GM21515 (cell line): ENCODE measurements around the gene SYT17.

ENCODE experiments used
- ATAC-seq: cut with Tn5 transposase; IDR thresholded peaks from one replicate; pipeline ENCODE4 v1.9.1; 2021; ENCODE audit not compliant: unreplicated experiment

The SYT17 gene

DNA sequence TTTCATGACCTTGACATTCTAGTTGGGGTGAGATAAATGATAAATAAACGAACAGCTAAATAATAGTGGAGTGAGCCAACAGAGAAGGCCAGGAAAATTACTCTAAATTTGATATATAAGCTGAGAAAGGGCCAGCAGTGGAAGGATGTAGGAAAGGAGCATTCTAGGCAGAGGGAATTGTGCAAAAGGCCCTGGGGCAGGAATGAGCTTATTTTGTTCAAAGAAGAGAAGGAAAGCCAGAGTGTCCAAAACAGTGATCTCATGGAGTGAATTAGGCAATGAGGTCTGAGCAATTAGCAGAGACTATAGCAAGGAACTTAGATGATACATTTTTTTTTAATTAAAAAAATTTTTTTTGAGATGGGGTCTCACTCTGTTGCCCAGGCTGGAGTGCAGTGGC, 74.1 kb downstream of the SYT17 start:
- ATAC-seq: no peak

DNA sequence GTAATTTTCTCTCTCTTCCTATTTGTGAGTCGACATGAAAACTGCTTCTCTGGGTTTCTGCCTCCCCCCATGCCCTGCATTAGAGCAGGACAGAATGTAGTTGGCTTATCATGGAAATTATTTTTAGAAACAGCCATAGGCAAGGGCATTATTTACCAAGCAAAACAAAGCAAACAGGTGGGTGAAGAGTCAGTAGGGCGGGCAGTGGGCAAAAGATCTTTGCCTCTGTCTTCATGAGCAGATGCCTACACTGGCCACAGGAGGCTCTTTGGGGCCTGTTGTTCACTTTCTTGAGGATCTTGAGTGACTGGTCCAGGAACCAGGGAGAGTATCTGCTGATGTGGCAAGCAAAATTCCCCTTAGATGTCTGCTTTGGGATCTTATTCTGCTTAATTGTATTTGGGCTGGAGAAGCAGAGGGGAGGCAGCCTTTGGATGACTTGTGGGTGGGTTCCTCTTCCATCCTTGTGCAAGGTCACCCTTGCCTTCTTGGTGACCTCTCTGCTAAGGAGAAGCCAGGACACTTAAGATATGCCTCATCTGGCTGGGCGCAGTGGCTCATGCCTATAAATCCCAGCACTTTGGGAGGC, 75.0 kb downstream of the SYT17 start:
- no peak for ATAC-seq

DNA sequence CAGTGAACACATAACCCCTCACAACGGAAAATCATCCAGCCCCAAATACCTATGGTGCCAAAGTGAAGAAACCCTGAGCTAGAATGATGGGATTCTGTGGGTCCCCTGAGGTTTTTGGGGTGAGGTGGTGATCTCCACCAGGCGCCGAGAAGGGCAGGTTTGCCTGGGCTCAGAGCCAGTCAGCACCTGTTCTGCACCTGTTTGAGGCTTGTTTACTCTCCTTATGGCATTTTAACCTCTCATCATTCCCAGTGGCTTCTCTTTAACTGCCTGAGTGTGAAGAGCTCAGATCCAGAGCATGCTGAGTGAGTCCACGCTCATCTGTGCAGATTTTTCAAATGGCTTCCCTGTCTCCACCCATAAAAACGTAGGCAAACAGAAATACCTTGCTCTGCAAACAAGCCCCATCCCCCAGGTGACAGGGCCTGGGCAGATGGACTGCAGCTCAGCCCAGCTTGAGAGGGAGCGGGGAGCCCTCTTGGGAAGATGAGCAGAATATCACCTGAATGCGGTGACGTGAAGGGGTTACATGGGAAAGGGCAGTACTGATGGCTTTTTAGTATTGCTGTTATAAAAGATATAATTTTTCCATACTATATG, 77.4 kb downstream of the SYT17 start:
- no peak for ATAC-seq

DNA sequence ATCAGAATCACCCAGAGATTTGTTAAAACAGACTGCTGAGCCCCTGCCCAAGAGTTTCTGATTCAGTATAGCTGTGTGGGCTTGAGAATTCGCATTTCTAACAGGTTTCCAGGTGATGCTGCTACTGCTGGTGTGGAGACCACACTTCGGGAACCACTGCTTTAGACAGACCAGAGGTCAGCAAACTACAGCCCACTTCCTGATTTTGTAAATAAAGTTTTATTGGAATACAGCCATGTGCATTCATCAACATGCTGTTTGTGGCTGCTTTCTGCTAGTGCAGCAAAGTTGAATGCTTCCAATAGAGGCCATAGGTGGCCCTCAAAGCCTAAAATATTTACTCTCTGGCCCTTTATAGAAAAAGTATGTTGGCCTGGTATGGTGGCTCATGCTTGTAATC, 84.9 kb downstream of the SYT17 start:
- no peak for ATAC-seq

DNA sequence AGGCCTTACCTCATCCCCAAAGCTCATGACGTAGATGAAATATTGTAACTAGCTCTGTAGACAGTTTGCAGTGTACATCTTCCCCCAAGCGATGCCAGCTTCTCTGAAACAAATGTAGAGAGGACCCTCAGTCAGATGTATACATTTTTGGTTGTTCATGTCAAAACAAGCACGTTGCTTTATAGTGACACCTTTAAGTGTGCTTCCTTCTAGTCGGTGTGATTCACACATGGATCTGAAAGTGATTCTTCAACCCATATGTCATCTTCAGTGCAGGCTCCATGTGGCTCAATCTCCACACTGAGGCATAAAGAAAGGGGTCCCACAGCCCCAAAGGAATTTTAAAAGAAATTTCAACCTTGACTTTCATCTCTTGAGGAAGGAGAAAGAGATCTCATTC, 86.6 kb downstream of the SYT17 start:
- no peak for ATAC-seq

DNA sequence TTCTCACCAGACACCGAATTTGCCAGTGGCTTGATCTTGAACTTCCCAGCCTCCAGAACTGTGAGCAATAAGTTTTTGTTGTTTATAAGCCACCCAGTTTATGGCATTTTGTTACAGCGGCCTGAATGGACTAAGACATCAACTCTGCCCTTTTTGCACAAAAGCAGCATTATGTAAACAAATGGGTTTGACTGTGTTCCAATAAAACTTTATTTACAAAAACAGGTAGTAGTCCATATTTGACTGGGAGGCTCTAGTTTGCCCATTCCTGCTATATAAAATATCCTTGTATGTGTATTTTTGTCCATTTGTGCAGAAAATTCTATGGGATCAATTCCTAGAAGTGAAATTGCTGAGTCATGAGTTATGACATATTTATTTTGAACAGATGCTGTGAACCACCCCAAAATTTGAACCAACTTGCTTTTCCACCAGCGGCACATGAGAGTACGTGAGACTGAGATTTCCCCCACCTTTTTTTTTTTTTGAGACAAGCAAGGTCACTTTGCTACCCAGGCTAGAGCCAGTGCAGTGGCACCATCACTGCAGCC, 96.2 kb downstream of the SYT17 start:
- no peak for ATAC-seq

DNA sequence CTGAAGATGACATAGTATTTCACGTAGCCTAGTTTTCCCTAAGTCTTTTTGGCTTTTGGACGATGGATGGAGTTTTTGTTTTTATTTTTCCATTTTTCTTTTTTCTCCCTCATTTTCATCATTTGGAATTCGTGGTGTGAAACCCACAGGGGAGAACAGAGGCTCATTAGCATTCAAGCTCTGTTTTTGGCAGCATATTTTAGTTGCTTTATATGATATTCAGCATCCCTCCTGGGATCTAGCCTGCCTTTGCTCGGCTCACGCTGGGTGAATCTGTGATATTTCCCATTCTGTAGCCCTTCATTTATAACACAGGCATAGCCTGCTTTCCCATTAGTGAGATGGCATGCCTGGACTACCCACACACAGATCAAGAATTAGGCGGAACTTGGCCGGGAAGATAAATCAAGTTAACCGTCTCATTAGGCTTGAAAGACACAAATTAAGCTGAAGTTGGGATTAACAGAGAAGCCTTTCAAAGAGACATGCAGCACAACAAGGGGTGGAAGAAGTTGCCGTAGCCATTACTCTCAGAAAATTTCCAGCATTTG, 97.4 kb downstream of the SYT17 start:
- no peak for ATAC-seq

DNA sequence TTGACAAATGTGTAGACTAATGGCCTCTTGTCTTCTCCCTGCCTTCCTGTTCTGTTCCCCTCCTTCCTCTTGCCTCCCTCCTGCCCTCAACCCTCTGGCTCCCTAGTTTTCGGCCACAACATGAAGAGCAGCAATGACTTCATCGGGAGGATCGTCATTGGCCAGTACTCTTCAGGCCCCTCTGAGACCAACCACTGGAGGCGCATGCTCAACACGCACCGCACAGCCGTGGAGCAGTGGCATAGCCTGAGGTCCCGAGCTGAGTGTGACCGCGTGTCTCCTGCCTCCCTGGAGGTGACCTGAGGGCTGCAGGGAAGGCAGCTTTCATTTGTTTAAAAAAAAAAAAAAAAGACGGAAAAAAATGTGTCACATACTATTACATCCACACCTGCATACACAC, 98.7 kb downstream of the SYT17 start:
- ATAC-seq: no peak

DNA sequence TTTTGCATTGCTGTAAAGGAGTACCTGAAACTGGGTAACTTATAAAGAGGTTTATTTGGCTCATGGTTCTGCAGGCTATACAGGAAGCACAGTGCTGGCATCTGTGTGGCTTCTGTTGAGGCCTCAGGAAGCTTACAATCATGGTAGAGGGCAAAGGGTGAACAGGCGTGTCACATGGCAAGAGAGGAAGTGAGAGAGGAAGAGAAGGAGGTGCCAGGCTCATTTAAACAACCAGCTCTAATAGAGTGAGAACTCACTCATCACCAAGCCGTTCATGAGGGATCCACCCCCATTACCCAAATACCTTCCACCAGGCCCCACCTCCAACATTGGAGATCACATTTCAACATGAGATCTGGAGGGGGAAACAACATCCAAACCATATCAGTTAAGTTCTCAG, 101.1 kb downstream of the SYT17 start:
- no peak for ATAC-seq

DNA sequence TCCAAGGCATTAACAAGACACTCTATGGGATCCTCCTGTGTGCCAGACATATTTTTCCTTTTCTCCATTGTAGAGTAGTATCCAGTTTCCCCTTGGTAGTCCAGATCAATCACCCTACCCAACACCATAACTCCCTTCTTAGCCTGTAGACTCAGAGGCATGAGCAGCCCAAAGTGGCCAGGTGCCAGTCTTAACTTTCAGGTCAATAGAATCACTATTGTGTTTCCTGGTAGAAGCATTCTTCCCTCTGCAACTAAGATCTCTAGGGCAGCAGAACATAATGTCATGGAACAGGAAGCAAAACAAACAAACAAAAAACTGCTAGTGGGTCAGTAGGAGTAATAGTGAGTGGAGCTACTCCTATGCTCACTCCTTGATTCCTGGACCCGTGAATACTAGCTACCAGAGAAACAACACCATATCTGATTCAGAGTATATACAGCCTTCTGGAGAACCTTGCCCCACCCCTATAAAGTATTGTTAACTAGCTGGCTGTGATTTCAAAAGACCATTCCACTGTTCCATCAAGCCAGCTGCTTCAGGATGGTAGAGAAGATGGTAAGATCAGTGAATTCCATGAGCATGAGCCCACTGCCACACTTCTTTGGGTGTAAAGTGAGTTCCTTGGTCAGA, 106.2 kb downstream of the SYT17 start:
- no peak for ATAC-seq

DNA sequence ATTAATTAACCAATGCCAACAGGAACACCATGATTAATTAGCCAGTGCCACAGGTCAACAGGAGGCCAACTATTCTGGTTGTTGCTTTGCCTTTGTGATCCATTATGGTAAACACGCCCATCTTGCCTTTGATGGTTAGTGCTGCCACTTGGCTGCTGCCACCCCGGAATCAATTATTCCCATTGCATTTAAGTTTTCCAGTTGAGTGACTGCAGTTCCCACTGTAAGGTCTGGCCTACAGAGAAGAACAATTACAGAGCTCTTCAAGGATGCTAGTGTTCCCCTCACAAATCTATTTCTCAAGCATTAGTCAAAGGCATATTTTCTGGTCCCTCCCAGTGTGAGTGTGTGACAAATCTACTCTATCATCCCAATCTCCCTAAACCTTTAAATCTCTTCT, 110.4 kb downstream of the SYT17 start:
- no peak for ATAC-seq

DNA sequence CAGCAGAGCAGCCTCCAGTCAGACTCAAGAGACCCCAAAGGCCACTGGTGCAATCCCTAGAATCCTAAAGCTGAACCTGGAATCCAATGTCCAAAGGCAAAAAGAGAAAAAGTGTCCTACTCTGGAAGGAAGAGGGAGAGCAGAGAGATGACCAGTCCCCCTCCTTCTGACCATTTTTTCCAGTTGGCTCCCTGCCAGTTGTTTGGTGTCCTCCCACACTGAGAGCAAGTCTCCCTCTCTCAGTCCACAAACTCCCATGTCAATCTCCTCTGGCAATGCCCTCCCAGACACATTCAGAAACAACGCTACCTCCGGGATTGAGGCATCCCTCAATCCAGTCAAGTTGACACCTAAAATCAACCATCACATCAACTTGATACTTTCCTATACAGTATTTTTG, 113.2 kb downstream of the SYT17 start:
- no peak for ATAC-seq

DNA sequence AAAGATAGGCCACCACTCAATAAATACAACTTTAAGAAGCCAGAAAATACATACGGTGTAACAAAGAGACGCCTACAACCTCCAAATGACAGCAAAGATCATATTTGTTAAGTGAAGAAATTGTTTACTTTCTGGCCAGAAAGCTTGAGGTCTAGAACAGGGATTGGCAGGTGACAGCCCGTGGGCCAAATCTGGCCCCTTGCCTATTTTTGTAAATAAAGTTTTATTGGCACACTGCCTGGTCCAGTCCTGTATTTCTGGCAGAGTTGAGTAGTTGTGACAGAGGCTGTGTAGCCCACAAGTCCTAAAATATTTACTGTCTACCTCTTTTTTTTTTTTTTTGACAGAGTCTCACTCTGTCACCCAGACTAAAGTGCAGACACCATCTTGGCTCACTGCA, 114.1 kb downstream of the SYT17 start:
- no peak for ATAC-seq

DNA sequence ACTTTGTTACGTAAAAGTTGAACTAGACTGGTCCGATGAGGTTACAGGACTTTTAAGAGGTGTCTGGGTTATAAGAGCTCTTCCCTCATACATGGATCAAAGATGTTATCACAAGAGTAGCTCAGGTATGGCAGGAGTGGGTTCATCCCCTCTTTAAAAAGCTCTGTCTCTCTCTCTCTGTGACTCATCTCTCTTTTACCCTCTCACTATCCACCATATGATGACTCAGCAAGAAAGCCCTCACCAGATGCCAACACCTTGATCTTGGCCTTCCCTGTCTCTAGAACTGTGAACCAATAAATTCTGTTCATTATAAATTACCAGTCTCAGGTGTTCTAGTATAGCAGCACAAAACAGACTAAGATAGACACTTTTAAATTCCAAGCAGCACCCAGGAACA, 115.6 kb downstream of the SYT17 start:
- ATAC-seq: no peak

DNA sequence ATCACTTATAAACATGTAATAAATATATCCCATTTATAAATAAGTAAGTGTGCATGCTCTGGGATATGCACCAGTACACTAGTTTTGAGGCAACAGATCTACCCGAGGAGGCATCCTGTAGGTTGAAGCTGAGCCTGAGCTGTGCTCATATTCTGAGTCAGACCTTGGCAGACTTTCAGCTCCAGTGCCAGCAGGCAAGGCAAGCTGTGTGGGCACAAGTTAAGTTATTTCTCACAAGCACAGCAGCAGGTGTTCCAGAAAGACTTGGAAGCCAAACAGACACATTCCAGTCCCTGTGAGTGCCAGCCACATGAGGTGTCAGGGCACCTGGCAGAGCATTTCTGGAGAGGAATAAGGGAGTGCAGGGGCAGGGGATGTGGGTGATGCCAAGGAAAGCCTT, 116.2 kb downstream of the SYT17 start:
- no peak for ATAC-seq

DNA sequence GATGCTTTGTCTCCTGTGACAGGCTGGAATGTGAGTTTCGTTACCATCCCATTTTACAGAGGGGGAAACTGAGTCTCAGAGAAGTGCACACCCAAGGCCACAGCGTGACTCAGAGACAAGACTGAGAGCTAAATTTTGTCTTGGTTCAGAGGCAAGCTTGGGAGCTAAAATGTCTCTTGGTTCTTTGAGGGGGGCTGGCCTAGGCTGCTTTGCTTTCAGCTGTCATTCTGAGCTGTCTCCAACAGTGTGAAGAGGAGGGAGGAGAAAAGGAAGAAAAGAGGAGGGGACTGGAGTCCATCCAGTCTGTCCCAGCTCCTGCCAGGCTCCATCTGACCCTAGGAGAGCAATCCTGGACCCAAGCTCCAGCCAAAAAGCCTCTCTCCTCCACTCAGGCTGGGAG, 117.4 kb downstream of the SYT17 start, which contains the start of gene CLEC19A:
CLEC19A (plus strand) TSS at position 301 of the 400 bp plus-strand sequence. CDS start 121 bp downstream, outside the sequence.
- ATAC-seq: no peak

DNA sequence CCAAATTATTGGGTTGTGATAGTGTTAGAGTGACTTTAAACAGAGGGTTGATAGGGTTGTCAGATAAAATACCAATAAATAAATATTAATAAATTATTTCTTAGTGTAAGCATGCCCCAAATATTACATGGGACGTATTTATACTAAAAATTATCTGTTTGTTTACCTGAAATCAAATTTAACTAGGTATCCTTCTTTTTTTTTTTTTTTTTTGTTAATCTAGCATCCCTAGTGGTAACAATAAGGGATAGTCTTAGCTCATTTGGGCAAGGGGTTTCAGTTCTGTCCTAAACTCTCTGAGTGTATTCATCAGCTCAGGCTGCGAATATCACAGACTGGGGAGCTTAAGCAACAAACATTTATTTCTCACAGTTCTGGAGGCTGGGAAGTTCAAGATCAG, 118.8 kb downstream of the SYT17 start:
- ATAC-seq: no peak

DNA sequence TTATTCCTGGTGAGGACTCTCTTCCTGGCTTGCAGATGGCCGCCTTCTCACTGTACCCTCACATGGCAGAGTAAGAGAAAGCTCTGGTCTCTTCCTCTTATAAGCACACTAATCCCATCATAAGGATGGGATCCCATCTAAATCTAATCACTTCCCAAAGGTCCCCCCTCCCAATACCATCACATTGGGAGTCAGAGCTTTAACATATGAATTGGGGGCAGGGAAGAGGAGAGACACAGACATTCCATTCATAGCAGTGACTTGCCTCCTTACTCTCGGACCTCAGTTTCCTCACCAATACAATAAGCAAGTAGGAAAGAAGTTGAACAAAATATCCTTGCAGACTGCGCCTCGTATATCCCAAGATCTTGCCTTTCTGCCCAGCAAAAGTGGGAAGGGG, 119.2 kb downstream of the SYT17 start:
- ATAC-seq: no peak

DNA sequence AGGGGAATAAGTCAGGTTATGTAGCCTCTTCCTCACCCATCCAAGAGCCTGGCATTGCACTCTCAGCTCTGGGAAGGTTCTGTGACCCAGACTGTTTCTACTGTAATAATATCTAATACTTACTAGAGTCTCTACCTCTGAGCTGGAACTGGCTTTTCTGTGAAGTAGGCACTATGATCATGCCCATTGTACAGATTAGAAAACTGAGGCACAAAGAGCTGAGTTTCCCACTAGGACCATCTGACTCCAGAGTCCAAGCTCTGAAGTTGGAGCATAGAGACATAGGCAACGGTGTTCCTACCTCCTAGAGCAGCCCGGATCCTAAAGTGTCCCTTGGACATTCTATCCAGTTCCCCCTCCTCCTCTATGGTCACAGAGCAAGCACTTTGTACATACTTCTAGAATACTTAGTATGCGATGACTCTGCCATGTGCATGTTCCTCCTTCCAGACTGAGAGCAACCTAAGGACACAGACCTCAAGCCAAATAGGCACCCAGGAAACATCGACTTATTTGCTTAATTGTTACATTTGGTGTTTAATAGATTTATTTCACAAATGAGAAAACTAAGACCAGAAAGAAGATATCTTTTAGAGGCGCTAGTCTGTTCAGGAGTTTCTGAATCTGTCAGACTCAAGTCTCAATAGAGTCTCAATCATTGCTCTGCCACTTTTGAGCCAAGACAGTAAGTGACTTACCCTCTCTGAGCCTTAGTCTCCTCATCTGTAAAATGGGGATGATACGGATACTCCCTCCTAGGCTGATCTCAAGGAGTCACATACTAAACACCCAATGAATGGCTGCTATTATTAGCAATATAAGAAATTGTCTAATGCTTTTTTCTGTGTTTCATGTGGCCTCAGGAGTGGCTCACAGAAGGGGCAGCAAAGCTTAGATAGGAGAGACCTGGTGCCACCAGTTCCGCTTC, 121.1 kb downstream of the SYT17 start:
- ATAC-seq: no peak

DNA sequence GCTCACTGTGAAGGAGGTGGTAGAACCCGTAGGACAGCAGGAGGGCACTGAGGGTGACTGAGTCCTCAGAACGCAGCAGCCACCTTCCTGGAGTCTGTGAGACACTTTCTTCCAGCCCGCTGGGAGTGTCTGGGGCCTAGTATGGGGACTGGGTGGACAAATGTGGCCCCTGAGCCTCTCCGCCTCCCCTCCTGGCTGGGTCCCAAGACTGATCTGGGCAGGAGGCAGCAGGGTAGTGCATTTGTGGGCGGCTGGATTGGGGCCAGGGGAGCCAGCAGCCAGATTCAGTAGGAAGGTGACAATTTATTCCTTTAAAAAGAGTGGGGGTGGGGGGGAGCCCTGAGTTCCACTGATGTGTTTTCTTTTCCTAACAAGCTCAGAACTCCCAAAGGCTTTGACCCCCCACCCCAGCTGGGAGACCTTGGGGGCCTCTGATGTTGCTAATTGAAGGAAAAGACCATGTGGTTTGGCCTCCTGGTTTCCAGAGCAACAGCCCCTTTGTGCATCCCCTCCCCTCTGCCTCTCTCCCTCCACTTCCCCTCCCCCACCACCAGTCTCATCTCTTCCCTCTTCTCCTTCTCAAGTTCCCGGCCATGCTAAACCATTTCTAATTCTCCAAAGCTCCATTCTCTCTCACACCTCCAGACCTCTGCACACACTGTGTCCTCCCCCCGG, 121.9 kb downstream of the SYT17 start:
- no peak for ATAC-seq

DNA sequence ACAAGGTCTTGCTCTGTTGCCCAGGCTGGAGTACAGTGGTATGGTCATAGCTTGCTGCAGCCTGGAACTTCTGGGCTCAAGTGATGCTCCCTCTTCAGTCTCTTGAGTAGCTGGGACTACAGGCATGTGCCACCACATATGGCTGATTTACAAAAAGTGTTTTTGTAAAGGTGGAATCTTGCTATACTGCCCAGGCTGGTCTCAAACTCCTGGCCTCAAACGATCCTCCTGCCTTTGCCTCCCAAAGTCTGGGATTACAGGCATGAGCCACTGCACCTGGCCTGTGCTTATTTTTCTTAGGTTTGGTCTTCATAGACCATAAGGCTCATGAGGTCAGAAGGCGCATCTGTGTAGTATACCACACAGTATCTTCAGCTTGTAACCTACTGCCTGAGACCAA, 122.8 kb downstream of the SYT17 start:
- ATAC-seq: no peak
